HL-60/S4 treated with phorbol 12-myristate 13-acetate at 8.2 ng/mL for 4 days and 3 days (cell line): ENCODE data around the gene RGS19.
"Not testable (repeated sequence)": the region's sequence is repeated elsewhere in the genome, so short reads cannot be mapped to it uniquely, and the experiment has no call there.

Source experiments
- in situ Hi-C: fragments of 300-500 bp; cut with MboI; formaldehyde crosslinking; loops from 2 replicates; pipeline ENCODE4 v1.15.0; 2022; ENCODE audit warnings: low sequenced_read_pairs

Gene RGS19

GRCh38 chr20:64095927-64096326, 16.6 kb upstream of the RGS19 start:
- in situ Hi-C loops: no loop called here

- in situ Hi-C loops: no loop called here
Measured at GRCh38 chr20:64095455-64095854, 16.1 kb upstream of the RGS19 start.

- in situ Hi-C loops: no loop called here
Measured at GRCh38 chr20:64093013-64093503, 13.7 kb upstream of the RGS19 start.

- in situ Hi-C loops: no loop called here
Measured at GRCh38 chr20:64092258-64093012, 13.1 kb upstream of the RGS19 start.

GRCh38 chr20:64091770-64092169, 12.5 kb upstream of the RGS19 start:
- in situ Hi-C loops: no loop called here

- in situ Hi-C loops: no loop called here
Measured at GRCh38 chr20:64091340-64091739, 12.0 kb upstream of the RGS19 start.

GRCh38 chr20:64090165-64090564, 10.8 kb upstream of the RGS19 start:
- in situ Hi-C loops: no loop called here

- in situ Hi-C loops: not testable (repeated sequence)
Measured at GRCh38 chr20:64088586-64088985, 9.3 kb upstream of the RGS19 start.

GRCh38 chr20:64087226-64087825, 8.0 kb upstream of the RGS19 start:
- in situ Hi-C loops: not testable (repeated sequence)

GRCh38 chr20:64086801-64087200, 7.5 kb upstream of the RGS19 start:
- in situ Hi-C loops: no loop called here

- in situ Hi-C loops: no loop called here
Measured at GRCh38 chr20:64084685-64085152, 5.4 kb upstream of the RGS19 start.

GRCh38 chr20:64083804-64084684, 4.7 kb upstream of the RGS19 start, which contains the start of gene LKAAEAR1:
TSS of gene LKAAEAR1 (minus strand) at chr20:64084398. CDS start at chr20:64084219, 179 bp downstream.
- in situ Hi-C loops: no loop called here

GRCh38 chr20:64083378-64083803, 4.1 kb upstream of the RGS19 start:
- in situ Hi-C loops: no loop called here

- in situ Hi-C loops: no loop called here
Measured at GRCh38 chr20:64082820-64083377, 3.6 kb upstream of the RGS19 start.

- in situ Hi-C loops: no loop called here
Measured at GRCh38 chr20:64082126-64082731, 2.9 kb upstream of the RGS19 start.

- in situ Hi-C loops: no loop called here
Measured at GRCh38 chr20:64081624-64081964, 2.3 kb upstream of the RGS19 start.

- in situ Hi-C loops: no loop called here
Measured at GRCh38 chr20:64080813-64081623, 1.7 kb upstream of the RGS19 start.

- in situ Hi-C loops: no loop called here
Measured at GRCh38 chr20:64080013-64080812, 895 bp upstream of the RGS19 start, which contains the start of gene OPRL1. TSS of gene OPRL1 (plus strand) at chr20:64080082. CDS start at chr20:64092721, 12,639 bp downstream.

GRCh38 chr20:64078934-64079272, 415 bp downstream of the RGS19 start:
- in situ Hi-C loops: no loop called here
